Panc1 (cell line): Measurements from ENCODE around the gene KATNAL2.

Experiments used
- CTCF ChIP-seq: fragments of 450-650 bp; IDR thresholded peaks from 2 replicates; pipeline ENCODE4 v1.5.1; 2017; ENCODE audit warnings: mild to moderate bottlenecking
- POLR2AphosphoS5 ChIP-seq: IDR thresholded peaks from 2 replicates; pipeline ENCODE4 v1.6.1; 2012; ENCODE audit warnings: mild to moderate bottlenecking, low read depth, low read length, moderate library complexity
- REST ChIP-seq, 2 experiments: IDR thresholded peaks; 2 replicates each; pipeline ENCODE4 v1.6.1; 2011 to 2012; ENCODE audit warnings: low read depth in 2 of 2, control low read depth in 1 of 2, low read length in 1 of 2, mild to moderate bottlenecking in 1 of 2, moderate library complexity in 1 of 2; ENCODE audit not compliant: insufficient read depth in 1 of 2
- SIN3A ChIP-seq: IDR thresholded peaks from 2 replicates; pipeline ENCODE4 v1.6.1; 2012; ENCODE audit warnings: low read depth, mild to moderate bottlenecking, low read length, moderate library complexity, borderline replicate concordance; ENCODE audit not compliant: insufficient read depth
- TCF7L2 ChIP-seq: IDR thresholded peaks from 2 replicates; pipeline ENCODE4 v1.6.1; 2011; ENCODE audit warnings: mild to moderate bottlenecking, low read depth, low read length, inconsistent platforms

- TF ChIP-seq CTCF (peak; percentile 61; the same call in 1 of the 2 replicates), POLR2AphosphoS5 (no peak), REST (IDR thresholded peaks at IDR 0.05; ENCODE audit: insufficient read depth in 1 of 2, low read depth in 2 of 2, low read length in 1 of 2) (no peak), TCF7L2 (no peak), SIN3A (no peak)
Observed at GRCh38 chr18:47050468-47050867, 133.1 kb downstream of the KATNAL2 start.
